ENCODE results near the gene SLC7A5. TPM values are rescaled to one million over a fixed set of nuclear protein-coding genes. Genes with fewer than 3 reads are reported as not detected.

SLC7A5 gene
- total RNA-seq, 1 donor from 2014 or later = 22.8 TPM

- TF ChIP-seq POLR2A (IDR thresholded peaks at IDR 0.05) (no peak), POLR2AphosphoS5 (IDR thresholded peaks at IDR 0.05; ENCODE audit: insufficient read depth in 1 of 2, low read depth in 1 of 2) (no peak), CTCF (IDR thresholded peaks at IDR 0.05) (no peak)
- H3K27me3 ChIP-seq = no peaks in the 10 kb centered on the region
- H3K9me3 ChIP-seq = no peaks in the 10 kb centered on the region
- no peaks in the 10 kb centered on the region for H3K36me3 ChIP-seq
- intact Hi-C loops (cut with DNase I) = no loop called here
- no peak overlapping the region for H3K4me3 ChIP-seq
- no peak for DNase-seq (ENCODE audit: extremely low spot score in 2 of 2)
- no peak overlapping the region for H3K27ac ChIP-seq
- H3K4me1 ChIP-seq = no peaks in the 10 kb centered on the region
These were observed 38.5 kb downstream of the SLC7A5 start for GRCh38 chr16:87830673-87831420.

- DNase-seq (ENCODE audit: extremely low spot score in 2 of 2) = no peak
- TF ChIP-seq POLR2A (IDR thresholded peaks at IDR 0.05) (no peak), CTCF (IDR thresholded peaks at IDR 0.05) (no peak), POLR2AphosphoS5 (IDR thresholded peaks at IDR 0.05; ENCODE audit: insufficient read depth in 1 of 2, low read depth in 1 of 2) (no peak)
- Histone ChIP-seq H3K27ac (no peak overlapping the region), H3K27me3 (no peaks in the 10 kb centered on the region), H3K4me1 (no peaks in the 10 kb centered on the region), H3K4me3 (no peak overlapping the region), H3K36me3 (no peaks in the 10 kb centered on the region), H3K9me3 (no peaks in the 10 kb centered on the region)
- intact Hi-C loops (cut with DNase I) = no loop called here
These were observed 39.2 kb downstream of the SLC7A5 start for GRCh38 chr16:87829988-87830672.

DNA sequence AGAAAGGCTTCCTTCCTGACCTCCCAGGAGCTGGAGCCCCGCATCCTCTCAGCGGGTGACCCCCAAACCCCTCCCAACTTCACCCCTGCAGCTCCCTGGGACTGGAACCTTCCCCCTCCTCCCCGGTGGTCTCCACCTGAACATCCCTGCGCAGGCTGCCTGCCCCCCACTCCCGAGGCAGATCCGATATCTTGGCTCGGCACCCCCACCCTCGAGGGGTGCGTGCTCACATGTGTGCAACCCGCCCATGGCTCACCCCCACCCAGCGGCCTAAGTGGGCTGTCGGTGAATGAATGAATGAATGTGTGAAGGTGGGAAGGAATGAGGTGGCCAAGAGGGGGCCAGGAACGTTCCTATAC, 39.7 kb downstream of the SLC7A5 start:
- Histone ChIP-seq H3K4me3 (no peak overlapping the region), H3K27ac (no peak overlapping the region), H3K9me3 (no peaks in the 10 kb centered on the region), H3K27me3 (no peaks in the 10 kb centered on the region), H3K4me1 (peaks cover under 1% of the 10 kb centered on the region), H3K36me3 (no peaks in the 10 kb centered on the region)
- TF ChIP-seq POLR2A (IDR thresholded peaks at IDR 0.05) (no peak), CTCF (IDR thresholded peaks at IDR 0.05) (no peak), POLR2AphosphoS5 (IDR thresholded peaks at IDR 0.05; ENCODE audit: insufficient read depth in 1 of 2, low read depth in 1 of 2) (no peak)
- no peak for DNase-seq (ENCODE audit: extremely low spot score in 2 of 2)
- intact Hi-C loops (cut with DNase I) = no loop called here

DNA sequence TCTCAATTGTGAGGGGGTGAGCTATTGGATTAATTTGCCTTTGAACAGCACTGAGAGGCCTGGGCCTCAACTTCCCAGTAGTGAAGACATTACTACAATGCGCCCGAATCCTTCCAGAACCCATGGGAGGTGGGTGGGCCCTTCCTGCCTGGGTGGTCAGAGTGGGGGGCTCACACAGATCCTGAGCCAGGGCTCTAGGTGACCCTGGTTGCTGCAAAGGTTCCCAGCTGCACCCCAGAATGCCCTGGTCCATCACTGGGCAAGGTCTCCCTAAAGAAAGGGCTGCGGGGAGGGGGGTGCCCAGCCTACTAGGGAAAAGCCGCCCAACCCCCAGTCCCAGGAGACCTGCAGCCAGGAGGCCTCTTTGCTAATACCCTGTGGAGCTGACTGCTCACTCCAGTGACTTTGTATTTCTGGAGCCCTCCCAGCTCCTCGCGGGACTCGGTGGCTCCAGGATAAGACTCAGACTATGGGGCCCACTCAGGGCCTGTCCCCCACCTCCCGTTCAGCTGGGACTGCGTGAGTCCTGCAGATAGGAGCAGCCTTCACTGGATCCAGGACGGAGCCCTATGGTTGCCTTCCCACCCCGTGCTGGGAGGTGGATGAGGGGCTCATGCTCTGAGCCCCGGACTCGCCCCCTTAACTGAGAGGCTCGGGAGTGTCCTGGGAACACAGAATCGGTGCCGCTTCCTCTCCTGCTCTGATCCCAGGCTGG, 40.2 kb downstream of the SLC7A5 start:
- Histone ChIP-seq H3K27ac (no peak overlapping the region), H3K36me3 (no peaks in the 10 kb centered on the region), H3K4me3 (no peak overlapping the region), H3K27me3 (no peaks in the 10 kb centered on the region), H3K4me1 (peaks cover 5% of the 10 kb centered on the region), H3K9me3 (no peaks in the 10 kb centered on the region)
- intact Hi-C loops (cut with DNase I) = no loop called here
- DNase-seq (ENCODE audit: extremely low spot score in 2 of 2) = no peak
- no peak for TF ChIP-seq CTCF (IDR thresholded peaks at IDR 0.05)
- TF ChIP-seq POLR2AphosphoS5 (IDR thresholded peaks at IDR 0.05; ENCODE audit: insufficient read depth in 1 of 2, low read depth in 1 of 2) = no peak
- TF ChIP-seq POLR2A (IDR thresholded peaks at IDR 0.05) = no peak
